Activated T-helper 2 cell treated with anti-CD3 and anti-CD28 coated beads, Interferon-gamma antibody, Interleukin-2, Interleukin-4, amounts not matched to agents 10 μg/mL and 5 μg/mL and 100 μg/mL, durations not matched to agents 14 hours and 24 hours and 36 hours (primary cell): ENCODE data around the gene ESPN. TPM values are rescaled to one million over a fixed set of nuclear protein-coding genes. Genes with fewer than 3 reads are reported as not detected.

Experiments
- DNase-seq: peaks from one replicate; pipeline ENCODE4 v3.0.0; 2021; ENCODE audit warnings: low spot score
- H3K27ac Mint-ChIP-seq: one replicate; pipeline ENCODE4 v1.8.0; 2021; ENCODE audit warnings: mixed read lengths
- H3K27me3 Mint-ChIP-seq: one replicate; pipeline ENCODE4 v1.8.0; 2021; ENCODE audit warnings: low read depth, mixed read lengths
- H3K36me3 Mint-ChIP-seq: one replicate; pipeline ENCODE4 v1.8.0; 2021; ENCODE audit warnings: low read depth, mixed read lengths
- H3K4me1 Mint-ChIP-seq: one replicate; pipeline ENCODE4 v1.8.0; 2021; ENCODE audit warnings: low read depth, mixed read lengths
- H3K4me3 Mint-ChIP-seq: one replicate; pipeline ENCODE4 v1.8.0; 2021; ENCODE audit warnings: low read depth, mild to moderate bottlenecking, moderate library complexity, mixed read lengths
- H3K9me3 Mint-ChIP-seq: one replicate; pipeline ENCODE4 v1.8.0; 2021; ENCODE audit warnings: mixed read lengths
- intact Hi-C: fragments of 100-400 bp; cut with micrococcal nuclease; formaldehyde crosslinking; loops from one replicate; pipeline ENCODE4 v1.15.1; 2023
- total RNA-seq: library from RNA; stranded (reverse); gene quantifications from 2 replicates; pipeline ENCODE4 v1.2.3, GENCODE V29; 2022

The ESPN gene
- total RNA-seq, 1 donor from 2014 or later, result 1.0 TPM

DNA sequence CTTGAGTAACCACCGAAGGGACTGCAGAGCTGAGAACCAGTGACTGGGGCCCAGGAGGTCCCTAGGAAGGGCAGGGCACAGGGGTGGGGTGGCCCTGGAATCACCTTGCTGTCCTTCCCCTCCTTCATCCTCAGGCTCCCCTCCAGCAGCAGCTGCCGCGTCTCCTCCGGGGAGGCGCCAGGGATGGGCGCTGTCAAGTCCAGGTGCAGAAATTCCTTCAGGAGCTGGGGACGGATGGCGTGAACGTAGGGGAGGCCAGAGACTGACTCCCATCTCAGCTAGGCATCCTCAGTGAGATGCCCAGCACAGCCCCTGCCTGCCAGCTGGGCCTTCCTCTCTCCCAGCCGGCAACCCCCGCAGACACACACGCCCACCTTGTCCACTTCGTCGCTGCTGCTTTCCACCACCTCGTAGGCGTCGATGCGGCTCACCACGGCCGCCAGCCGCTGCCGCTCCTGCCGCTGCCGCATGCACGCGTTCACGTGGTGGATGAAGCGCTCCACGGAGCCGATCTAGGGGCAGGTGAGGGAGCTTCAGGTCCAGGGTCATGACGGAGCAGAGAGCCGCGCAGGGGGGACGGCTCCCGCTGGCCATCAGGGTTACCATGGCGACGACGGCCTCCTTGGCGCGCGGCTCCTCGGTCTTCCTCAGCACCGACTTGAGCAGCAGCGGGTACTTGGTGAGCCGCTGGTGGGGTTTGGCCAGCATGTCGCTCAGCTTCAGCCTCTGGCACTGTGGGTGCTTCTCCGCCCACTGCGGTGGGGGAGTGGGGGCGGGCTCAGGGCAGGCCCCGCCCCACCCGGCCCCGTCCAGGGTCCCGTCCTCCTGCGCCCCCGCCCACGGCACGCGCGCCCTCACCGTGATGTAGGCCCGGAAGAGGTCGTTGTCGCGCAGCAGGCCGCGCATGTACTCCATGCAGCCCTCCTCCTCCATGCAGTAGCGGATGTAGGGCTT lies 45.8 kb downstream of the ESPN start:
- no peak for DNase-seq
- no peaks in the 10 kb centered on the region for H3K9me3 Mint-ChIP-seq
- H3K36me3 Mint-ChIP-seq, result peaks cover under 1% of the 10 kb centered on the region
- intact Hi-C loops, result no loop called here
- H3K27ac Mint-ChIP-seq, result no peak overlapping the region
- no peaks in the 10 kb centered on the region for H3K27me3 Mint-ChIP-seq
- no peaks in the 10 kb centered on the region for H3K4me1 Mint-ChIP-seq
- no peak overlapping the region for H3K4me3 Mint-ChIP-seq

DNA sequence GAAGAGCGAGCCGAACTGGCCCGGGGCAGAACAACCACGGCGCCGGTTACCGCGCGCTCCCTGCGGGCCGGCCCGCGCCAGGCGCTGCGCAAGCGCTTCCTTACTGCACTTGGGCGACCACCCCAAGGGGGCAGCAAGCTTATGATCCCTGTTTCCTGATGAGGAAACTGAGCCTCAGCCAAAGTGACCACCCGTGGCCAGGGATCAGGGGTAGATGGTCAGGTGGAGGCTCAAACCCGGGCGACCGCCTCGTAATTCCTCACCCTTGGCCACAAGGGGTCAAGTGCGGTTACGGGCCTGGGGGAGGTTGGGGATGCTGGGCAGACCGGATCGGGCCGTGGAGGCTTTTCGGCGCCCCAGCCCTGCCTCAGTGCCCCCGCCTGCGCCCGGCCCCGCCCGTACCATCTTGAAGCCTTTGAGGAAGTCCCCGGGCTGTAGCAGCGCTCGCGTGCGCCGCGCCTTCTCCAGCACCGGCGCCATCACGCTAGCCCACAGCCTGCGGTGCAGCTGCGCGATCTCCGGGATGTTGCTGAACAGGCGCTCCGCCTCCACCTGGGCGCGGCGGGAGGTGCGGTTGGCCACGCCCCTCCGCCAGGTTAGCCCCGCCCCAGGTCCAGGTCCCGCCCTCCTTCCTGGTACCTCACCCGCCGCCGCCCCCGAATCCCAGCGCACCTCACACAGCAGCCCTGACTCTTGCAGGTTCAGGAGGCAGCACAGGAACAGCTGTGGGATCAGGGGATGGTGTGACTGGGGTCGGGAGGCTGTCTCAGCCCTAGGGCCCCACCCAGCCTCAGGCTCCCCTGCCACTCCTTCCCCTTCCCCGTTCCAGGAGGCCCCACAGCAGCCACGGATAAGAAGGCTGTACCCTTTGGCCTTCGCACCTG lies 46.8 kb downstream of the ESPN start:
- no peak for DNase-seq
- intact Hi-C loops, result no loop called here
- Mint-ChIP-seq H3K4me3 (no peak overlapping the region), H3K27me3 (no peaks in the 10 kb centered on the region), H3K27ac (no peak overlapping the region), H3K4me1 (no peaks in the 10 kb centered on the region), H3K9me3 (no peaks in the 10 kb centered on the region), H3K36me3 (no peaks in the 10 kb centered on the region)

DNA sequence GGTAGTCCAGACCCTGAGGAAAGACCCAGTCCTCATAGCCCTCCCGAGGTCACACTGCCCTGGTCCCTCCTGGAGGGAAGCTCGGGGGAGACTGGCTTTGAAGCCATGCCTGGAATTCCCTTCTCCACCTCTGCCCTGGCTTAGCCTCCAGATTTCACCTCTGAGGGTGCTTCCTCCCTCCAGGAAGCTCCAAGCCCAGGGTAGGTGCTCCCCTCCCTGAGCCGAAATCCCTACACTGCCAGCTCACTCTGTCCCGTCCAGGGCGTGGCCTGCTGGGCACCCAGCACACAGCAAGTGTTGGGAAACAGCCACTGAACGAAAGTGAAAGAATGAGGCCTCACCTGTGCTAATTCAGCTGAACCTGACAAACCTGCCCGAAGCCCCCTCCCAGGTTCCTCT lies 47.4 kb downstream of the ESPN start:
- no peaks in the 10 kb centered on the region for H3K27me3 Mint-ChIP-seq
- intact Hi-C loops, result no loop called here
- no peaks in the 10 kb centered on the region for H3K4me1 Mint-ChIP-seq
- no peaks in the 10 kb centered on the region for H3K36me3 Mint-ChIP-seq
- no peak for DNase-seq
- H3K9me3 Mint-ChIP-seq, result no peaks in the 10 kb centered on the region
- no peak overlapping the region for H3K27ac Mint-ChIP-seq
- H3K4me3 Mint-ChIP-seq, result no peak overlapping the region

DNA sequence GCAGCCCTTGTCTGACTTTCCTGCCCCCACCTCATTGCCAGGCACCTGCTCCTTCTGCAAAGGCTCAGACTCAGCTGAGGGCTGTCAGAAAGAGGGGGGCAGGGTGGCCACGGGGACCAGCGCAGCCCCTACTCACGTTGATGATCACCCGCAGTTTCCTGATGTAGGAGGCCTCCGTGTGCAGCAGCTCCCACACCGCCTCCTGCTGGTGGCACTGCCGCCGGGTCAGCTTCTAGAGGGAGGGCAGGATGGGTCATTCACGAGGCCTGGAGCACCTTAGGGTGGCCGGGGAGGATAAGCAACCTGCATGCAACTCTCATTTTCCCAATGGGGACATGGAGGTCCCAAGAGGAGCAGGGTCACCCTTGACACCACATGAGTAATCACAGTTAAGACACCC lies 47.8 kb downstream of the ESPN start:
- Mint-ChIP-seq H3K27me3 (no peaks in the 10 kb centered on the region), H3K4me3 (no peak overlapping the region), H3K9me3 (no peaks in the 10 kb centered on the region), H3K36me3 (no peaks in the 10 kb centered on the region), H3K27ac (no peak overlapping the region), H3K4me1 (no peaks in the 10 kb centered on the region)
- intact Hi-C loops, result no loop called here
- no peak for DNase-seq

DNA sequence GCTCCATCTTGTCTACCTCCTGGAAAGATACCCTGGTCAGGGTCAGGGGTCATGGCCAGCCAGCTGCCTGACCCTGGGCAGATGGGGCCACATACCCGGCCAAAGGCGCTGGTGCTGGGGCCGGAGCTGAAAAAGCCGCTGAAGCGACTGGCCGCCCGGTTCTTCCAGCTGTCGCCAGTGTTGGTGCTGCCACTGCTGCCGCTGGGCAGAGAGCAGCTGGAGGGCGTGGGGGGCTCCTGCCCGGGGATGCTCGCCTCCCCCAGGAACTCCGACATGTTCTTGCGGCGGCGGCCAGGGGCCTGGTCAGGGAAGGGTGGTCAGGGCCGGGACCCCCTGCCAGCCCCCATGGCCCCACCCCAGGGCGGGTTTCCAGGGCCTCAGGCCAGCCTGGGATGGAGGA lies 48.6 kb downstream of the ESPN start:
- Mint-ChIP-seq H3K4me3 (no peak overlapping the region), H3K27ac (no peak overlapping the region), H3K9me3 (no peaks in the 10 kb centered on the region), H3K4me1 (no peaks in the 10 kb centered on the region), H3K36me3 (no peaks in the 10 kb centered on the region), H3K27me3 (no peaks in the 10 kb centered on the region)
- intact Hi-C loops, result no loop called here
- no peak for DNase-seq

DNA sequence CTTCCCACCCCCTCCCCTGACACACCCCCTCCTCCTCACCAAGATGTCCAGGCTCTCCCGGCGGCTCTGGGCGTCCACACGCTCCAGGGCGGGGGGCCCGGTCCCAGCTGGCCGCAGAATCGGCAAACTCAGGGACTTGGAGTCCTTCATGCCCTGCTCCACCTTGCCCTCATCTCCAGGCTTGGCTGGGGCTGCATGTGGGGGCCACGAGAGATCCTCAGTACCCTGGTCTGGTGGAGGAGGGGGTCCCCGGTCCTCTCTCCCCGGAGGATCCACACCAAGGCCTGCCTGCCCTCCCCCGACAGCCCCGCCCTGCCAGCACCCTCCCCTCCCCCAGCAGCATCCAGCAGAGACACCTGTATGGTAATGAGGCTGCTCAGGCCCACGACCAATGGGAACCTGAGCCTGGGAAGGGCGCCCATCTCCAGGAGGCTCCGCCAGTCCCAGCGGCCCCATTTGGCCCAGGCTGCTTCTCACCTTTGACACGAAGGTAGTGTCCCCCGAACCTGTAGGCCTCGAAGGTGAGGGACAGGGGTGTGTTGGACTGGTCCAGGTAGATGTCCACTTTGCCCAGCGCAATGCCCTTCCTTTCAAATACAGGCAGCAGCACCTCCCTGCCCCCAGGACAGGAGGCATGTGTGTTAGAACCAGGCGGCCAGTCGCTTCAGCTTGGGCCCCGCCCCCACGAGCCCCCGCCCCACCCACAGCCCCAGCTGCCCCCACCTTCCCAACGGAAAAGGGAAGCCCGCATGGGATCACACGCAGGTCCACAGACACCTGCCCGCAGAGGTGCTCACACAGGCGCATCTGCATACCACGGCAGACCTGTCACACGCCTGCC lies 49.6 kb downstream of the ESPN start:
- no peak overlapping the region for H3K4me3 Mint-ChIP-seq
- no peaks in the 10 kb centered on the region for H3K9me3 Mint-ChIP-seq
- DNase-seq, result no peak
- H3K27me3 Mint-ChIP-seq, result no peaks in the 10 kb centered on the region
- no peaks in the 10 kb centered on the region for H3K4me1 Mint-ChIP-seq
- intact Hi-C loops, result no loop called here
- H3K27ac Mint-ChIP-seq, result no peak overlapping the region
- H3K36me3 Mint-ChIP-seq, result no peaks in the 10 kb centered on the region

DNA sequence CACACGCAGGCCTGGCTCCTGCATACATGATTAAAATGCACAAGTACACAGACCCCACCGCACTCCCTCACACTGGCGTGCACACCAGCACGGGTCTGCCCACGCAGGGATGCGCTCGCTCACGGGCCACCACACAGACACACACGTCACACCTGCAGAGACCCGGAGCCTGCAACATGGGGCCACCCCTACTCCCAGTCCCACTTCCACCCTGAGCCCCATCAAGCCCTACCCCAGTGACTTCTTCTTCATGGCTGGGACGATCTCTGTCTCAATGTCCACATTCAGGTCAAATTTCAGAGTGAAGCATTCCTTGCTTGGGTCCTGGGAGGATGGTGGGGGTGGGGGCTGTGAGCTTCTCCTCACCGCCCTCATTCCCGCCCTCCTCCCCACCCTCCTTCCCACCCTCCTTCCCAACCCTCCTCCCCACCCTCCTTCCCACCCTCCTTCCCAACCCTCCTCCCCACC lies 50.3 kb downstream of the ESPN start:
- no peak overlapping the region for H3K4me3 Mint-ChIP-seq
- H3K27ac Mint-ChIP-seq, result no peak overlapping the region
- intact Hi-C loops, result no loop called here
- no peaks in the 10 kb centered on the region for H3K36me3 Mint-ChIP-seq
- no peaks in the 10 kb centered on the region for H3K9me3 Mint-ChIP-seq
- DNase-seq, result no peak
- H3K4me1 Mint-ChIP-seq, result no peaks in the 10 kb centered on the region
- H3K27me3 Mint-ChIP-seq, result no peaks in the 10 kb centered on the region

DNA sequence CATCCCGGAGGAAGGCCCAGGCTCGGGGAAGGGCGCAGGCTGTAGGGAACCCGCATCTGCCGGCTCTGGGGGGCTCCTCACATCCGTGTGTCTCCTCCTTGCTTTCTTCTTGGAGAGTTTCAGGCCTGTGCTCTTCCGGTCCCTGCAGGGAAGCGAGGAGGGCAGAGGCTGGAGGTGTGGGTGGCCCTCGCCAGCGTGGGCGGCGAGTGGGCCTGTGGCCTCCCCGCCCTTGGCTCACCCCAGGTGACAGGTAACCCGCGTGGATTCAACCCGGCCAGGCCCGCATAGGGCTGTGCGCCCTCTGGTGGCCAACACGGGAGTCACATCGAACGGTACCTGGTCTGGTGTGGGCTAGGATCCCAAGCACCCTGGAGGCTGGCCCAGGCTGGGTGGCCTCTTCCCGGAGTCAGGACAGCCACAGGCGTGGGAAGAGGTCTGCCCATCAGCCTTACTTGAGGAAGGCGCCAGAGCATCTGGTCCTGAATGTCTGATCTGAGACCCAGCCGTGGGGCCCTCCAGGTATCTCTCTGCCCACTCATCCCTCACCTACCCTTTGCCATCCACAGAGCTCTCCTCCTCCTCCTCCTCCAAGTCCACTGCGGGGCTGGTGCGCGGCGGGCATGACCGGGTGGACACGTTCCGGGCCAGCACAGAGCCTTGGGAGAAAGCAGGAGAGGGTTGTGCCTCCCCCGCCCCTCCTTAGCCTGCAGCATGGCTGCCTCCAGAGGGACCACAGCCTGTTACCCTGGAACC lies 51.0 kb downstream of the ESPN start:
- Mint-ChIP-seq H3K27me3 (no peaks in the 10 kb centered on the region), H3K4me1 (no peaks in the 10 kb centered on the region), H3K36me3 (no peaks in the 10 kb centered on the region), H3K9me3 (no peaks in the 10 kb centered on the region), H3K27ac (no peak overlapping the region), H3K4me3 (no peak overlapping the region)
- intact Hi-C loops, result no loop called here
- peak; percentile 66 for DNase-seq

DNA sequence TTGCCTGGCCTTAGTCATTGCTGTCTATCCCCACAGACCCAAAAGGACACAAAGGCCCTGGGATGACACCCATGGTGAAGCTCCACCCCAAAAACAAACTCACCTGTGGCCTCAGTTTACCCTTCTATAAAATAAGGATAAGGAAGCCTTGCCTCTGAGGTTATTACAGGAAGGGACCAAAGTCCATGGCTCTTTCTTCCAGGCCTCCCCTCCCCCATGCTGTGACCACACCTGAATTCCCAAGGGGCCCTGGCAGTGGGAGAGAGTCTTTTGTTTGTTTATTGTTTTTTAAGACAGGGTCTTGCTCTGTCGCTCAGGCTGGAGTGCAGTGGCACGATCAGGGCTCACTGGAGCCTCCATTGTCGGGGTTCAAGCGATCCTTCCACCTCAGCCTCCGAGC lies 51.9 kb downstream of the ESPN start:
- H3K4me3 Mint-ChIP-seq, result no peak overlapping the region
- no peaks in the 10 kb centered on the region for H3K4me1 Mint-ChIP-seq
- no peaks in the 10 kb centered on the region for H3K36me3 Mint-ChIP-seq
- intact Hi-C loops, result no loop called here
- H3K27me3 Mint-ChIP-seq, result no peaks in the 10 kb centered on the region
- DNase-seq, result no peak
- no peak overlapping the region for H3K27ac Mint-ChIP-seq
- H3K9me3 Mint-ChIP-seq, result no peaks in the 10 kb centered on the region

DNA sequence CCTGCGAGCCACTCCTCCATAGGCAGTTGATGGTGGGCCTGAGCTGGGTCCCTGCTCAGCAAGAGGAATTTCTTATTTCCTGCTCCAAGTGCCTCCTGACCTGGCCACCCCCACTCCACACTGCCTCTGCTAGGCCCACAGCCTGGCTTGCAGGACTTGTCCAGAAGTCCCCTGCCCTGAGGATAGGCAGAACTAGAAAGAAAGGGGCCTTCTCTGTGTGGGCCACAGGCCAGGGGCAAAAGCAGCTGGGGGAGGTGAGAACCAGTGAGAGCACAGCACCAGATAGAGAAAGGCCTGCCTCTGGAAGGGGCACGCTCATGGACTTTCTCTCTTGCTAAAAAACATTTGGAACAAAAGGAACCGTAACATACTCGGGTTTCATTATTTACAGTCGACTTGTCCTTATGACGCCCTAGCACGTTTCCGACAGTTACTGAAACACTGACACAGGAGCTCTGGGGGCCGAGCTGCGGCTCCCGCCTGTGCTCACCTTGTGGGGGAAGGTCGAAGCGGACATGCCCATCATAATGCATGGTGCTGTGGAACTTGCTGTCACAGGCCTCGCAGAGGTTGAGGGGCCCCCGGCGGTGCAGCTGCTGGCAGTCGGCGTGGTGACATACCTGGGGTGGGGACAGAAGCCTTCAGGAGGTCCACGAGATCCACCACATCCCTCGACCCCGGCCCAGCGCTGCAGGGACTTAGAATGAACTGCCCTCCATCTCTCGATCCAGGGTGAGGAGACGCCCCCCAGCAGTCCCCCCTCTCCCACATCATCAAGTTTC lies 52.7 kb downstream of the ESPN start:
- DNase-seq, result no peak
- H3K4me3 Mint-ChIP-seq, result no peak overlapping the region
- H3K36me3 Mint-ChIP-seq, result no peaks in the 10 kb centered on the region
- intact Hi-C loops, result no loop called here
- no peaks in the 10 kb centered on the region for H3K9me3 Mint-ChIP-seq
- H3K27me3 Mint-ChIP-seq, result peaks cover 4% of the 10 kb centered on the region
- H3K4me1 Mint-ChIP-seq, result no peaks in the 10 kb centered on the region
- no peak overlapping the region for H3K27ac Mint-ChIP-seq

DNA sequence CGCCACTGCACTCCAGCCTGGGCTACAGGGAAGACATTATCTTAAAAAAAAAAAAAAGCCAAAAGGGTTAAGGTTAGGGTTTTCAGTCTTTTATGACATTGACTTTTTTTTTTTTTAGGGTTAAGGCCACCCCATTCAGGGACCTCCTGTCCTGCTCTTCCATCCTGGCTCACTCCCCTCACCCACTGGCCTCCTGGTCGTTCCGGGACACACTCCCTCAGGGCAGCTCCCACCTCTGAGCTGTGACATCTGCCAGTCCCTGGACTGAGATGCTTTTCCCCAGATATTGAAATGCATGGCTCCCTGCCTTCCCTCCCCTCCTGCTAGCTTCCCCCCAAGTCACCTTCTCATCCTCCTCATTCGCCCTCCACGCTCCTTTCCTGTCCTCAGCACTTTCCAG lies 57.2 kb downstream of the ESPN start:
- Mint-ChIP-seq H3K27me3 (peaks cover 32% of the 10 kb centered on the region), H3K36me3 (no peaks in the 10 kb centered on the region), H3K4me3 (no peak overlapping the region), H3K27ac (no peak overlapping the region), H3K4me1 (peaks cover 3% of the 10 kb centered on the region), H3K9me3 (no peaks in the 10 kb centered on the region)
- intact Hi-C loops, result no loop called here
- no peak for DNase-seq
